ENCODE data around the gene CLASRP.
"Not testable (repeated sequence)": the region's sequence is repeated elsewhere in the genome, so short reads cannot be mapped to it uniquely, and the experiment has no call there.

CLASRP gene

DNA sequence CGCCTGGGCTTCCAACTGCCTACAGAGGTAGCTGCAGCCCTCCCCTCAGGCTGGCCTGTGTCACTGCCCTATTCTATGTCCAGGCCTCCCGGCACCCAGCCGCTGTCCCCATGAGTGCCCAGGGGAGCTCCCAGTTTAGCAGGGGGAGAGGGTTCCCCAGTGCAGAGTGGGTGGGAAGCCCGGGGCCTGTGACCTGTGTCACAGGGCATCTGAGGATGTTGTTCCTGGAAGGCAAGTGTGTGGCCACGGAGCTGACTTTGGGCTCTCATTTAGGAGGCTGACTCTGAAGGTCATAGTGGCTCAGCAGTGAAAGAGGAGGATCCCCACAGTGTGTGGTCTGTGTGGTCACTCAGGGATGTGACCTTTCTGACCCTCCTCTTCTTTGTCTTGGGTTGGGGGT is 79.3 kb downstream of the CLASRP start:
- Histone ChIP-seq H3K4me1 (ENCODE audit: control insufficient read depth, insufficient read depth, low read length, unreplicated experiment) (no peaks in the 10 kb centered on the region), H3K27ac (ENCODE audit: low read depth, low read length) (no peak overlapping the region), H3K27me3 (ENCODE audit: insufficient read depth, low read length) (no peaks in the 10 kb centered on the region), H2AFZ (ENCODE audit: low read length, unreplicated experiment) (no peak overlapping the region), H3K4me3 (ENCODE audit: low read depth, low read length) (no peak overlapping the region), H3K79me2 (ENCODE audit: control insufficient read depth, insufficient read depth, low read length, unreplicated experiment) (peaks cover 20% of the 10 kb centered on the region), H3K36me3 (ENCODE audit: insufficient read depth, low read length) (no peaks in the 10 kb centered on the region)

DNA sequence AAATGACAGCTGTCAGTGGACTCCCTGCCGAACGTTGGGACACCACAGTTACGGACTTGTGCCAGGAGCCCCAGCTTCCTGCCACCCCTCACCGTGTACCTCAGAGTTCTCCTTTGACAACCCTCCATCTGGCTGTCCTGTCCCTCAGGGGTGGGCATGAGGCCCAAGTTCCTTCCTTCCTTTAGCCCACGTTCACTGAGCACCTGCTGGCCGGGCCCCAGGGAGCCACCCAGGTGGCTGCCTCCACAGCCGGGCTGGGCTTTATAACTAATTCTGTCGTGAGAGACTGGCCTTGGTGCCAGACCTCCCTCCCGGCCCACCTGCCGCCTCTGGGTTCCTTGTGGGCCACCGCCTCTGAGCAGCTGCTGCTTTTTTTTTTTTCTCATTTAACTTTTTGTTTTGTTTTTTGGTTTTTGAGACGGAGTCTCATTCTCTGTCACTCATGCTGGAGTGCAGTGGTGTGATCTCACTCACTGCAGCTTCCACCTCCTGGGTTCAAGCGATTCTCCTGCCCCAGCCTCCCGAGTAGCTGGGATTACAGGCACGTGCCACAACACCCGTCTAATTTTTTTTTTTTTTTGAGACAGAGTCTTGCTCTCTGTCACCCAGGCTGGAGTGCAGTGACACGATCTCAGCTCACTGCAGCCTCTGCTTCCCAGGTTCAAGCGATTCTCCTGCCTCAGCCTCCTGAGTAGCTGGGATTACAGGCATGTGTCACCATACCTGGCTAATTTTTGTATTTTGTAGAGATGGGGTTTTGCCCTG is 79.9 kb downstream of the CLASRP start:
- peaks cover 20% of the 10 kb centered on the region for H3K79me2 ChIP-seq (ENCODE audit: control insufficient read depth, insufficient read depth, low read length, unreplicated experiment)
- H3K36me3 ChIP-seq (ENCODE audit: insufficient read depth, low read length); H2AFZ ChIP-seq (ENCODE audit: low read length, unreplicated experiment); H3K27ac ChIP-seq (ENCODE audit: low read depth, low read length); H3K4me1 ChIP-seq (ENCODE audit: control insufficient read depth, insufficient read depth, low read length, unreplicated experiment); H3K27me3 ChIP-seq (ENCODE audit: insufficient read depth, low read length); H3K4me3 ChIP-seq (ENCODE audit: low read depth, low read length): not testable (repeated sequence)

DNA sequence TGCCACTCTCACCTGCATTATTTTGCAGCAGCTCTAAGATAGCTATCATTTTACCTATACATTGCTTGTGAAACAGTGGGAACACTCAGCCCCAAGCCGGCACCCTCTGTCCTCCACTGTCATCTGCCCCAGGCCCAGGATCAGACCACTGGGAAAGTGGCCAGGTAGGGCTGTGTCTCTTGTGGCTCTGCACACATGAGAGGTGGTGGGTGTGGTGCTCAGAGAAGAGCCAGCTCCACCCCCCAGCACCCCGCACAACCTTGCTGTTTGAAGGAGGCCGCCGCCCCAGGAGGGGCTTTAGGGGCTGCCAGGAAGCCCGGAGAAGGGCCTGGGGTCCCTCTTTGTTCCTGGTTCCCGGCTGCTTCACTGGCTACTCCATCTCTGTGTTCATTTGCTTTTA is 80.7 kb downstream of the CLASRP start:
- Histone ChIP-seq H3K36me3 (ENCODE audit: insufficient read depth, low read length) (no peaks in the 10 kb centered on the region), H3K27ac (ENCODE audit: low read depth, low read length) (no peak overlapping the region), H3K79me2 (ENCODE audit: control insufficient read depth, insufficient read depth, low read length, unreplicated experiment) (peaks cover 14% of the 10 kb centered on the region), H3K4me1 (ENCODE audit: control insufficient read depth, insufficient read depth, low read length, unreplicated experiment) (no peaks in the 10 kb centered on the region), H3K4me3 (ENCODE audit: low read depth, low read length) (no peak overlapping the region), H2AFZ (ENCODE audit: low read length, unreplicated experiment) (no peak overlapping the region), H3K27me3 (ENCODE audit: insufficient read depth, low read length) (no peaks in the 10 kb centered on the region)

Measured in ACC112 (cell line).